ENCODE data around the gene SLC38A10. TPM values are rescaled to one million over a fixed set of nuclear protein-coding genes. Genes with fewer than 3 reads are reported as not detected.

Gene SLC38A10
- total RNA-seq, 1 experiment from 2014 or later: 43.8 TPM

DNA sequence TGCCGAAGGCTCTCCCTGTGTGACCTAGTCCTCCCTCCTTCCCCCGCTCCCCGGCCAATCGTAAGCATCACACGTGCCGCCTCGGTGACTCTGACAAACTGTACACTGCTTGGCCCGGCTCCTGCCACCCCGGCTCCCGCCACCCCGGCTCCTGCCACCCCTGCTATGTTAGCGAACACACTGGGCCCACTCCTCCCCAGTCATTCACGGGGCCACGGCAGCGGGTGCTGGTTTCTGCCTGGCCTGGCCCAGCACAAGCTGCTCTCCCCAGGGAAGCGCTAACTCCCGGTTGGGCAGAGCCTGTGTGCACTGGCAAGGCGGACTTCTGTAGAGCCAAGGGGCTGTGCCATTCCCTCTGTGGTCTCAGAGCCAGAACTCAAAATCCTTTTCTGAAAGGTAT lies 34.0 kb downstream of the SLC38A10 start:
- H3K79me2 ChIP-seq (ENCODE audit: insufficient read depth, low read length): no peaks in the 10 kb centered on the region
- H3K4me2 ChIP-seq (ENCODE audit: insufficient read depth, insufficient read length, low read length): no peak overlapping the region
- no peak overlapping the region for H2BK20ac ChIP-seq (ENCODE audit: low read depth, low read length, poor library complexity, severe bottlenecking)
- H3K4me1 ChIP-seq (ENCODE audit: insufficient read depth, low read length): no peaks in the 10 kb centered on the region
- H3K9ac ChIP-seq (ENCODE audit: extremely low read depth, insufficient read length, low read length): no peak overlapping the region
- H3K27me3 Mint-ChIP-seq (ENCODE audit: low read depth): no peaks in the 10 kb centered on the region
- H4K20me1 ChIP-seq (ENCODE audit: control insufficient read depth, insufficient read depth, insufficient read length): no peaks in the 10 kb centered on the region
- no peaks in the 10 kb centered on the region for H3K9me3 ChIP-seq (ENCODE audit: control insufficient read depth, low read depth, low read length)
- no peak overlapping the region for H3K4ac ChIP-seq (ENCODE audit: low read depth, low read length)
- no peaks in the 10 kb centered on the region for H3K23me2 ChIP-seq (ENCODE audit: insufficient read length, low read depth, low read length, poor library complexity, severe bottlenecking)
- no peak overlapping the region for H3K27ac ChIP-seq (ENCODE audit: insufficient read length, low read depth, low read length)
- H2BK15ac ChIP-seq (ENCODE audit: low read depth, low read length): no peak overlapping the region
- H2BK120ac ChIP-seq (ENCODE audit: low read depth, low read length, poor library complexity, severe bottlenecking): no peak overlapping the region
- DNase-seq: no peak
- H2BK12ac ChIP-seq (ENCODE audit: insufficient read length, low read depth, low read length): no peak overlapping the region
- H4K8ac ChIP-seq (replicated peaks; ENCODE audit: insufficient read length, low read depth, low read length): no peak overlapping the region
- no peak overlapping the region for H4K5ac ChIP-seq (ENCODE audit: insufficient read length, low read depth, low read length)
- H3K79me1 ChIP-seq (ENCODE audit: insufficient read depth, low read depth, low read length, poor library complexity, severe bottlenecking): no peaks in the 10 kb centered on the region
- H2BK5ac ChIP-seq (ENCODE audit: insufficient read length, low read length): no peak overlapping the region
- no peak overlapping the region for H3K27ac Mint-ChIP-seq
- TF ChIP-seq, protein P1, sequence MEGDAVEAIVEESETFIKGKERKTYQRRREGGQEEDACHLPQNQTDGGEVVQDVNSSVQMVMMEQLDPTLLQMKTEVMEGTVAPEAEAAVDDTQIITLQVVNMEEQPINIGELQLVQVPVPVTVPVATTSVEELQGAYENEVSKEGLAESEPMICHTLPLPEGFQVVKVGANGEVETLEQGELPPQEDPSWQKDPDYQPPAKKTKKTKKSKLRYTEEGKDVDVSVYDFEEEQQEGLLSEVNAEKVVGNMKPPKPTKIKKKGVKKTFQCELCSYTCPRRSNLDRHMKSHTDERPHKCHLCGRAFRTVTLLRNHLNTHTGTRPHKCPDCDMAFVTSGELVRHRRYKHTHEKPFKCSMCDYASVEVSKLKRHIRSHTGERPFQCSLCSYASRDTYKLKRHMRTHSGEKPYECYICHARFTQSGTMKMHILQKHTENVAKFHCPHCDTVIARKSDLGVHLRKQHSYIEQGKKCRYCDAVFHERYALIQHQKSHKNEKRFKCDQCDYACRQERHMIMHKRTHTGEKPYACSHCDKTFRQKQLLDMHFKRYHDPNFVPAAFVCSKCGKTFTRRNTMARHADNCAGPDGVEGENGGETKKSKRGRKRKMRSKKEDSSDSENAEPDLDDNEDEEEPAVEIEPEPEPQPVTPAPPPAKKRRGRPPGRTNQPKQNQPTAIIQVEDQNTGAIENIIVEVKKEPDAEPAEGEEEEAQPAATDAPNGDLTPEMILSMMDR (conservative IDR thresholded peaks at IDR 0.05): no peak
- H3K14ac ChIP-seq (ENCODE audit: insufficient read depth, low read length): no peak overlapping the region
- H4K91ac ChIP-seq (ENCODE audit: insufficient read length, low read depth, low read length): no peak overlapping the region
- no CpG with 5 or more reads among the region's 18 CpGs for WGBS (ENCODE audit: extremely low coverage, insufficient read length, low lambda C conversion rate)
- H3K4me3 Mint-ChIP-seq: no peak overlapping the region
- no peaks in the 10 kb centered on the region for H3K9me3 Mint-ChIP-seq
- H3K23ac ChIP-seq (ENCODE audit: insufficient read length, low read depth, low read length): no peak overlapping the region
- no peaks in the 10 kb centered on the region for H3K4me1 Mint-ChIP-seq
- no peak overlapping the region for H3K56ac ChIP-seq (ENCODE audit: insufficient read length, low read depth, low read length)
- H3K18ac ChIP-seq (ENCODE audit: insufficient read length, low read depth, low read length): no peak overlapping the region
- H3T11ph ChIP-seq (ENCODE audit: low read length): no peak overlapping the region
- no peaks in the 10 kb centered on the region for H3K27me3 ChIP-seq (ENCODE audit: insufficient read depth, low read length)
- no peak overlapping the region for H2AK5ac ChIP-seq (ENCODE audit: insufficient read length, low read length)
- H2AFZ ChIP-seq (ENCODE audit: low read length): no peak overlapping the region
- peaks cover 2 to 27% (median 25%) of the 10 kb centered on the region in 3 experiments; a peak in 6 of 7 replicates for H3K36me3 Mint-ChIP-seq (ENCODE audit: insufficient read depth in 1 of 3, low read depth in 3 of 3)

Measured in H9 (cell line).